T-helper 22 cell (primary cell): ENCODE measurements around the gene TRMT6.

Source experiments
- DNase-seq: peaks from one replicate; pipeline ENCODE4 v3.0.0-alpha.2; 2020; ENCODE audit warnings: low read depth

Gene TRMT6, protein sequence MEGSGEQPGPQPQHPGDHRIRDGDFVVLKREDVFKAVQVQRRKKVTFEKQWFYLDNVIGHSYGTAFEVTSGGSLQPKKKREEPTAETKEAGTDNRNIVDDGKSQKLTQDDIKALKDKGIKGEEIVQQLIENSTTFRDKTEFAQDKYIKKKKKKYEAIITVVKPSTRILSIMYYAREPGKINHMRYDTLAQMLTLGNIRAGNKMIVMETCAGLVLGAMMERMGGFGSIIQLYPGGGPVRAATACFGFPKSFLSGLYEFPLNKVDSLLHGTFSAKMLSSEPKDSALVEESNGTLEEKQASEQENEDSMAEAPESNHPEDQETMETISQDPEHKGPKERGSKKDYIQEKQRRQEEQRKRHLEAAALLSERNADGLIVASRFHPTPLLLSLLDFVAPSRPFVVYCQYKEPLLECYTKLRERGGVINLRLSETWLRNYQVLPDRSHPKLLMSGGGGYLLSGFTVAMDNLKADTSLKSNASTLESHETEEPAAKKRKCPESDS

GRCh38 chr20:5950271-5951031 lies at the start of gene TRMT6, which contains the start of gene MCM8:
Gene TRMT6 (minus strand): TSS chr20:5950533. CDS start chr20:5950405, 128 bp downstream.
Gene MCM8 (plus strand): TSS chr20:5950652. CDS start chr20:5952016, 1,364 bp downstream.
- DNase-seq: peak; percentile 93

DNA sequence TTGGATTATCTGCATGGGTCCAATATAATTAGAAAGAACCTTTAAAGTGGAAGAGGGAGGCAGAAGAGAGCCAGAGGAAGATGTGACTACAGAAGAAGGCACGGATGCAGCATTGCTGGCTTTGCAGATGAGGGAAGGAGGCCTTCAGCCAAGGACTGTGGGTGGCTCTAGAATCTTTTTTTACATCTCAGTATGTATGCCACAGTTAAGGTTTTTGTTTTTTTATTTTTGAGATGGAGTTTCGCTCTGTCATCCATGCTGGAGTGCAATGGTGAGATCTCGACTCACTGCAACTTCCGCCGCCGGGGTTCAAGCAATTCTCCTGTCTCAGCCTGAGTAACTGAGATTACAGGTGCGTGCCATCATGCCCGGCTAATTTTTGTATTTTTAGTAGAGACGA lies 49.5 kb upstream of the TRMT6 start:
- no peak for DNase-seq

DNA sequence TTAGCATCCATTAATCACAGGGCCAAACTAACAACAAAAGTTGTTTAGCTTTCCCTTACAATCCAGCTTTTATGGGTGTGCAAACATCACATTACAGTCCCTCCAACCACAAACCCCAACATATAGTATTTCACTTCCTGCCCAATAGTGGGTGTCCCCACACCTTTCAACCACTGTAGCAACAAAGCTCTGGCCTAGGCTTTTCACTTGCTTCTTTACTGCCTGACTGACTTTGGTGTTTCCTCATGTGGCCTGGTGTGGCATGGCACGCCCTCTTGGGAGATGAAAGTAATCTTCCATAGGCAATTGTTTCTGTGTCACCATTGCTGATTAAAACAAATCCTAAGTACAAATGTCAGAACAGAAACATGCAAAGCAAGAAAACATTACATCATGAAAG lies 46.4 kb upstream of the TRMT6 start:
- peak; percentile 4 for DNase-seq

GRCh38 chr20:5991623-5992441 lies 41.5 kb upstream of the TRMT6 start:
- DNase-seq: no peak

- DNase-seq: no peak
These were observed 40.6 kb upstream of the TRMT6 start for GRCh38 chr20:5990946-5991345.

DNA sequence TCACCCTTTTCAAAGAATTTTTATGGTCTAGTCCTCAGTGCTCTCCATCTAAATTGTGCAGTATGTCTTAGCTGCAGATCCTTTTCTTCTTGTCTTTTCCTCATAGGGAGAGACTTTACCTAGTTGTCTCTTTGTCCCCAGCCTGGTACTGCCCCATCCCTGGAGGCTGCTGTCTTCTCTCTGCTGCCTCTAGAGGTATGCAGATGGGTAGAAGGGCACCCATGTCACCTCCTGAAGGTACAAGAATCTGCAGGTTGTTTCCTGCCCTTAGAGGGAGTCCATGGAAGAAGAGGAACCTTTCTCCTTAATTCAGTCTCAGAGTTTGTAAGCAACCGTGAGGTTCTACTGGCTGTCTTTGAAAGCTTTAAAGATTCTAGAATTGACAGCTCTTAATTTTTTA lies 39.2 kb upstream of the TRMT6 start:
- no peak for DNase-seq

GRCh38 chr20:5987383-5987782 lies 37.0 kb upstream of the TRMT6 start:
- no peak for DNase-seq

GRCh38 chr20:5980720-5981538 lies 30.6 kb upstream of the TRMT6 start:
- no peak for DNase-seq

DNA sequence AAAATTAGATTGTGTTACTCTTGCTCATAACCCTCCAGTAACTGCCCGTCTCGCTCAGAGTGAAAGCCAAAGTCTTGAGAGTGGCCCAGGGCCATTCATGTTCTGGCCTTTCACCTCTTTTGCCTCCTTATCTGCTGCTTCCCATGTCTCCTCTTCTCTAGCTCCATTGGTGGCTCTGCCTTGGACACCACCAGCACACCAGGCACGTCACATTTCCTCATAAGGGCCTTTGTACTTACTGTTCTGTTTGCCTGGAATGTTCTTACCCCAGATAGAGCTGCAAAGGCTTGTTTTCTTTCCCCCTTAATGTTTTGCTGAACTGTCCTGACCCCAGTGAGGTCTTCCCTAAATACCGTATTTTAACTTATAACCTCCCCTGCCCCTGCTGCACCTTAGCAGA lies 29.5 kb upstream of the TRMT6 start:
- no peak for DNase-seq

- no peak for DNase-seq
These were observed 27.6 kb upstream of the TRMT6 start for GRCh38 chr20:5977975-5978374.

DNA sequence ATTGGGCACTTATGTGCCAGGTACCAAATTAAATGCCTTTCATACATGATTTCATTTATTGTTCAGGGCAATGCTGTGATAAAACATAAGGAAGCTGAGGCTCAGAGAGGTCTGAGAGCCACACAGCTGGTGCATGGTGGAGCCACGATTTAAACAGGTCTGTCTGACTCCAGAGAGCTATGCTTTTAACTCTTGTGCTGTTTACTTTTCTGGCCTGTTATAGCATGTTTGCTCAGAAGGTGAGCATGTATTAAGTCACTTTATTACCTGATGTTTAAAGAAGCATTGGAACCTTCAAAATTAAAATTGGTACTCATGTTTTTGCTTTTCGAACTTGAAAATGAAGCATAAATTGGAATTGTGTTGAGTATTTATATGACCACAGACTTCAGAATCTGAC lies 26.9 kb upstream of the TRMT6 start:
- DNase-seq: no peak

DNA sequence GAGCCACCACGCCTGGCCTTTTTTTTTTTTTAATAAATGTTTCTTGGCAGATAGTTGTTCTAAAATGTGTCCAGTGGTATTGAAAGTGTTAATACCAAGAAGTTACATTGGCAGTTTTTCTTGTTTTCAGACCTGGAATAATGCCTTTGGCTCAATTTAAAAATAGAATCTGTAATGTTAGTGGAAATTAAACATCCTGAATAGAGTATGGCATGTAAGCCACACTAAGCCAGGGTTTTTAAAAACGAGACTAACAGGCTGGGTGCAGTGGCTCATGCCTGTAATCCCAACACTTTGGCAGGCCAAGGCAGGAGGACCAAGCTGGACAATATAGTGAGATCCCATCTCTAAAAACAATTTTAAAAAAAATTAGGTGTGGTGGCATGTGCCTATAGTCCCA lies 25.4 kb upstream of the TRMT6 start:
- DNase-seq: no peak

GRCh38 chr20:5974531-5974930 lies 24.2 kb upstream of the TRMT6 start:
- DNase-seq: no peak

DNA sequence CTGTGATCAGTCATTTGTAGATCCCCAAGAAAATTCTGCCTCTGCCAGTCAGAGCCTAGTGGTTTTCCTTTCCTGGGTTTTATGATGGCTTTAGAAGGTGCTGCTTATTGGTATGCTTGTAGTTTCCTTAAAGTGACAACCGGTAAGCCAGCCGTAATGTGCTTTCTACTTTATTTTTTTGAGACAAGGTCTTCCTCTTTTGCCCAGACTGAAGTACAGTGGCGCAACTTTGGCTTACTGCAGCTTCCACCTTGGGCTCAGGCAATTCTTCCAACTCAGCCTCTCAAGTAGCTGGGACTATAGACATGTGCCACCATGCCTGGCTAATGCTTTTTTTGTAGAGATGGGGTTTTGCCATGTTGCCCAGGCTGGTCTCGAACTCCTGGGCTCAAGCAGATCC lies 23.6 kb upstream of the TRMT6 start:
- no peak for DNase-seq

DNA sequence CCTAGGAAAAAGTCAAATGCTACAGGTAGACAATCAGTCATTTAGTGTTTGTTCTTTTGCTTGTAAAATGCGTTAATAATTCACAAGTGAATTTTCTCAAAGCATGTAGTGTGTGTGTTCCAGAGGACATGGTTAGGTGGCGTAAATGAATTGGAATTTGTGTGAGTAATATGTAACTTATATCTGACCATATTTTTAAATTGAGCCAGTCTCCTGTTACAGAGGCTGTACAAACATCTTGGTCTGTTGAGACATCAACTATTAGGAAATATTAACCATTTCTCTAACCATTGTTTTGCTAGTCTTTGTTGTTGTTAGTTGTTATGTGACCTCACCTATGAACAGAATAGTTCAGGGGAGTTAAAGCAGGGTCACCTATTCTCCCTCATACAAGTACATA lies 22.8 kb upstream of the TRMT6 start:
- DNase-seq: no peak

DNA sequence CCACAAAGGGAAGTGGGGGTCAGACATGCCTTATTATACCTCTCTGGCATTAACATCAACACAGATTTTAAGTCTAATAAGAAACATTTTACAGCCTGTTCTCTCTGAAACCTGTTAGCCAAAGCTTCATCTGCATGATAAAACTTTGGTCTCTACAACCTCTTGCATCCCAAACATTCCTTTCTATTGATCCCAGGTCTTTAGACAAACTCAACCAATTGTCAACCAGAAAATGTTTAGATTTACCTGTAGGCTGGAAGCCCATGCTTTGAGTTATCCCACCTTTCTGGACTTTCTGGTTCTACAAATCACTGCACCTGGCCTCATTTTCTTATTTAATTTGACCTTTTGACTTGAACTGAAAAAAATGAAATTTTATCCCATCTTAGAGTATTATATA lies 20.9 kb upstream of the TRMT6 start:
- DNase-seq: no peak

- DNase-seq: no peak
These were observed 20.0 kb upstream of the TRMT6 start for GRCh38 chr20:5970381-5970780.

- no peak for DNase-seq
These were observed 19.6 kb upstream of the TRMT6 start for GRCh38 chr20:5969940-5970339.

DNA sequence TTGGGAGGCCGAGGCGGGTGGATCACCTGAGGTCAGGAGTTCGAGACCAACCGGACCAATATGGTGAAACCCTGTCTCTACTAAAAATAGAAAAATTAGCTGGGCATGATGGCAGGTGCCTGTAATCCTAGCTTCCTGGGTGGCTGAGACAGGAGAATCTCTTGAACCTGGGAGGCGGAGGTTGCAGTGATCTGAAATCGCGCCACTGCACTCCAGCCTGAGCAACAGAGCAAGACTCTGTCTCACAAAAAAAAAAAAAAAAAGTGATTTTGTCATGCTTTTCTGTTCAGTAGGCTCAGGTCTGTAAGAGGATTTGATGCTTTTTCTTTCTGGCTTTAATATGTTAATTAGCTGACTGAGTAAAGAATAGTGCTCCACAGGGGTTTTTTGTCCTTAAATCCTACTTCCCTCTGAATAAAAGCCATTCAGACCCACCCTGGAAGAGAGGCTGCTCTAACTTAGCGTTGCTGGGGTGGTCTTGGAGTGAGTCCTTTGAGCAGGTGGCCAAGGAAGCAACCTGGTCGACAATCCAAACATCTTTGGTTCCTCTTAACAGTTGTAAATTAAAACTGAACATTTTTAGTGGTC lies 19.1 kb upstream of the TRMT6 start:
- no peak for DNase-seq

- no peak for DNase-seq
These were observed 18.1 kb upstream of the TRMT6 start for GRCh38 chr20:5968462-5968861.

GRCh38 chr20:5967469-5967868 lies 17.1 kb upstream of the TRMT6 start:
- no peak for DNase-seq
